Subcutaneous adipose tissue (tissue), 4 donors: ENCODE measurements around the gene RECK. TPM values are rescaled to one million over a fixed set of nuclear protein-coding genes. Genes with fewer than 3 reads are reported as not detected.

Experiments used
- total RNA-seq, 4 donors: library from RNA; depleted of rRNA; stranded (reverse); fragments of >200 nt; gene quantifications; one replicate each; pipeline ENCODE4 v1.1.0, GENCODE V29; 2016
- TF ChIP-seq, protein P1 (sequence below): fragments of 450-650 bp; IDR thresholded peaks from one replicate; pipeline ENCODE4 v1.5.1; 2016; ENCODE audit warnings: low read depth, mild to moderate bottlenecking, control low read depth, antibody characterized with exemption, moderate library complexity

RECK gene
- total RNA-seq, 4 donors from 2014 or later = 17.0 to 28.0 (median 21.2) TPM

DNA sequence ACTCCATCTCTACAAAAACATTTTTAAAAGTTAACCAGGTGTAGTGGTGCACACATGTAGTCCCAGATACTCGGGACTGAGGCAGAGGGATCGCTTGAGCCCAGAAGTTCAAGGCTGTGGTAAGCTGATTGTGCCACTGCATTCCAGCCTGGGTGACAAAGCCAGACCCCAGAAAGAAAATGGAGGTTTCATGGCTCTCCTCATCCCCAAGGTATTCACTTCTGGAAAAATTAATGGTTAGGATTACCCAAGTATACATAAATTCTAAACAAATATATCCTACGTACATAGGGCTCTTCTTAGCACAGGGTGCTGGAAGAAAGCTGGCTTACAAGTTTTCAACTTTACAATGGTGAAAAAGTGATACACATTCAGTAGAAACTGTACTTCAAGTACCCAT, 18.6 kb upstream of the RECK start:
- TF ChIP-seq, protein P1, sequence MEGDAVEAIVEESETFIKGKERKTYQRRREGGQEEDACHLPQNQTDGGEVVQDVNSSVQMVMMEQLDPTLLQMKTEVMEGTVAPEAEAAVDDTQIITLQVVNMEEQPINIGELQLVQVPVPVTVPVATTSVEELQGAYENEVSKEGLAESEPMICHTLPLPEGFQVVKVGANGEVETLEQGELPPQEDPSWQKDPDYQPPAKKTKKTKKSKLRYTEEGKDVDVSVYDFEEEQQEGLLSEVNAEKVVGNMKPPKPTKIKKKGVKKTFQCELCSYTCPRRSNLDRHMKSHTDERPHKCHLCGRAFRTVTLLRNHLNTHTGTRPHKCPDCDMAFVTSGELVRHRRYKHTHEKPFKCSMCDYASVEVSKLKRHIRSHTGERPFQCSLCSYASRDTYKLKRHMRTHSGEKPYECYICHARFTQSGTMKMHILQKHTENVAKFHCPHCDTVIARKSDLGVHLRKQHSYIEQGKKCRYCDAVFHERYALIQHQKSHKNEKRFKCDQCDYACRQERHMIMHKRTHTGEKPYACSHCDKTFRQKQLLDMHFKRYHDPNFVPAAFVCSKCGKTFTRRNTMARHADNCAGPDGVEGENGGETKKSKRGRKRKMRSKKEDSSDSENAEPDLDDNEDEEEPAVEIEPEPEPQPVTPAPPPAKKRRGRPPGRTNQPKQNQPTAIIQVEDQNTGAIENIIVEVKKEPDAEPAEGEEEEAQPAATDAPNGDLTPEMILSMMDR = no peak

DNA sequence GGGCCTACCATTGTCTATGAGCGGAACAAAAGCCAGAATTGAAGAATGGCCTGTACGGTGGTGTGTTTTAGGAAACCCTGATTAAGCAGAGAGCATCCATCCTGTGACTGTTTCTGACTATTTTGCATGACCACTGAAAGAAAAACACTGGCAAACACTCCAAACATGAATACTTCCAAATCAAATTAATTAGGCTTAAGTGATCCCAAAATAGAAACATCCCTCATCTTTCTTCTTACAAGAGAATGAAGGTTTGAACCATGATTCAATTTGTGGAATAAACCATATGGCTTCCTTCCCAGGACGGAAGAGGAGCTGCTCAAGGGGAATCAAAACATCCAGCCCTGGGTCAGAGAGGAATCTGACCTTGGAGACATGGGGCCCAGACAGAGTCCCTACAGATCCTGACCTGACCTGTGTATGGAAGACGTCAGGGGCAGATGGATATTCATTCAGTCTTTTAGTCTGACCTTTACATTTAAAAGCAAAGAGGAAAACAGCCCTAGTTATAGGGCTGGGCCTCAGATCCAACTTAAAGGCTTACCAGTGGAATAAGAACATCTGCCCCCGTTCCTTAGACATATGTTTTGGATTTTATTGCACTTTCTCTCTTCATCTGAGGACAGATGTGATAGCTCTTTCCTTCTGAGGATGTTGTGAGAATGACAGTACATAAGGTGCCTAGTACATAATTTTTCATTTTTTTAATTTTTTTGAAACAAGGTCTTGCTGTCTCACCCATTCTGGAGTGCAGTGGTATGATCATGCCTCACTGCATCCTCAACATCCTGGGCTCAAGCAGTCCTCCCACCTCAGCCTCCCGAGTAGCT, 17.6 kb upstream of the RECK start:
- TF ChIP-seq, protein P1 = no peak

DNA sequence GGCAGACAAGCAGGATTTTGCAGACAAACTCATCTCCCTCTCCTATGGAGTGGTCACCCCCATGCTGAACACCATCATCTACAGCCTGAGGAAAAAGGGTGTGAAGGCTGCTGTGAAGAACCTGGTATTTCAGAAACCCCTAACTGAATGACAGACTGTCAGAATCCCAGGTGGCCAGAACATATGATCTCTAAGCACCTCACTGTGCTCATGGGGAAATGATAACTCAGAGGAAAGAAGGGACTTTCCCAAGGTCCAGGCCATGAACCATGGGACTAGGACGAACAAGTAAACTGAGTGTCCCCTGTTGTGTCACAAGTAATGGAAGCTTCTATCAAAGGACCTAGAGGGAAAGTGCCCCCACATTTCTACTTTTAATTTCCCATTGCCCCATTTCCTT, 14.7 kb upstream of the RECK start:
- TF ChIP-seq, protein P1 = no peak

DNA sequence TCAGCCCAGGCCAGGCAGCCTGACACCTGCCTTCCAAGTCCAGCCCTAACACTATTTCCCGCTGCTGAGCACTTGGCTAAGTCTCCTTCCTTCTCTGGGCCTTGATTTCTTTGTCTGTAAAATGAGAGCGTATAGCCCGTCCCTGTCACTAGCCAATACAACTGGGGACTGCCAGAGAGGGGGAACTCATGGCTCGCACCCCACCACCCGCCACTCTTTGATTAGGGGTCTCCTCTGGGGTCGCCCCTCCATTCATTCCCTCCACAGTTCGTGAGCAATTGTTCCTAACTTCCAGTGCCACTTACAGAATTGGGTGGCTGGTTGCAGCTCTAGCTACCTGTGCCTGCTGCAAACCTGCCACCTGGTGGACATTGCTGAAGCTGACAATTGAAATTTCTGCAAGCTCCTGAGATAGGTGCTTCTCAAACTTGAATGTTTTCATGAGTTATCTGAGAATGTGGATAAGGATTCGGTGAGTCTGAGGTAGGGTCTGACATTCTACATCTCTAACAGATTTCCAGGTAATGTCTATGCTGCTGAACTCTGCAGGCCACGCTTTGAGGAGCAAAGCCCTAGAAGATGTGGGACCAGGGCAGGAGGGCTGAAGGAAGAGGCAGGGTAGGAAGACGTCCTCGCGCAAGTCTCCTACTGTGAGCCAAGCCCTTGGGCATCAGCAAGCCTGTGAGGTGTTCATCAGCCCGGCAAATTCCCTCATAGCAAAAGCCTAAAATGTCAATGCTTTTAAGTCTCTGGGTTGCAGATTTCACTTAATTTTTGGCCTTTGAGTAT, 13.3 kb upstream of the RECK start:
- TF ChIP-seq, protein P1 = no peak

DNA sequence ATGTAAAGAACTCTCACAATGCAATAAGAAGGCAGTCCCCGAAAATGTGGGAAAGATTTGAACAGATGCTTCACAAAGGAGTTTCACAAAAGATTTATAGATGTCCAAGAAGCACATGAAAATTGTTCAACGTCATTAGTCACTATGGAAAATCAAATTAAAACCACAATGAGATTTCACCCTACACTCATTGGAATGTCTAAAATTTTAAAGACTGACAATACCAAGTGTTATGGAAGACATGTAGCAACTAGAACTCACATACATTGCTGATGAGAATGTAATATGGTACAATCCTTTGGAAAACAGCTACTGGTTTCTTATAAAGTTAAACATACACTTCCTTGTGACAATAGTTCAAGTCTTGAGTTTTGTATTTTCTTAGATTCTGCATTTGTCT, 11.0 kb upstream of the RECK start:
- TF ChIP-seq, protein P1 = no peak

DNA sequence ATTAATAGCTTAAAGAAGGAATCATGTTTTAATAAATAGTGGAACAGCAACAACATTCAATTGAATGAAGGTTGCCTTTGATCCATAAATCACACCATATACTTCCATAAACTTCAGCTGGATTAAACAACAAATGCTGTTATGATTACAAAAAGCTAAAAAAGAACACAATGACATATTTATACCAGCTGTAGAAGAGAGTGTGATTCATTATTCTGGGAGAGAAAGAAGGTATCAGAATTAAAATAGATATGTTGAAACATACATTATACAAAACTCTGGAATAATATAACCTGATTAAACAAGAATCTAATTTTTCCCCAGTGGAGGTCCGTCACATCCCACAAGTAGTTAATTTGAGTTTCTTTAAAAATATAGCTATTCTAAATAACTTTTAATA, 7.5 kb upstream of the RECK start:
- TF ChIP-seq, protein P1 = no peak
